Breast epithelium (tissue), 3 donors: ENCODE measurements around the gene CFAP68.

Source experiments
- CTCF ChIP-seq, 3 donors: fragments of 450-650 bp; IDR thresholded peaks; one replicate each; pipeline ENCODE4 v1.5.1; 2016 to 2017; ENCODE audit warnings: antibody characterized with exemption in 3 of 3, mild to moderate bottlenecking in 3 of 3, moderate library complexity in 3 of 3
- POLR2A ChIP-seq: fragments of 450-650 bp; IDR thresholded peaks from one replicate; pipeline ENCODE4 v1.6.1; 2016; ENCODE audit warnings: antibody characterized with exemption, mild to moderate bottlenecking, moderate library complexity
- POLR2AphosphoS5 ChIP-seq, 3 donors: sonication (generic); formaldehyde crosslinking; IDR thresholded peaks; one replicate each; pipeline ENCODE4 v1.6.1; 2017; ENCODE audit warnings: antibody characterized with exemption in 3 of 3

- TF ChIP-seq POLR2A (no peak), CTCF (IDR thresholded peaks at IDR 0.05) (no peak), POLR2AphosphoS5 (IDR thresholded peaks at IDR 0.05) (no peak)
These were observed 2.9 kb downstream of the CFAP68 start for GRCh38 chr11:111882202-111882601.
